NCI-H524 treated with DMSO at 0.1 percent for 48 hours (cell line): ENCODE results near the gene NPW.

Experiments used
- DNase-seq: peaks from one replicate; lab custom pipeline; 2025; lab: John Stamatoyannopoulos, UW

The NPW gene

DNA sequence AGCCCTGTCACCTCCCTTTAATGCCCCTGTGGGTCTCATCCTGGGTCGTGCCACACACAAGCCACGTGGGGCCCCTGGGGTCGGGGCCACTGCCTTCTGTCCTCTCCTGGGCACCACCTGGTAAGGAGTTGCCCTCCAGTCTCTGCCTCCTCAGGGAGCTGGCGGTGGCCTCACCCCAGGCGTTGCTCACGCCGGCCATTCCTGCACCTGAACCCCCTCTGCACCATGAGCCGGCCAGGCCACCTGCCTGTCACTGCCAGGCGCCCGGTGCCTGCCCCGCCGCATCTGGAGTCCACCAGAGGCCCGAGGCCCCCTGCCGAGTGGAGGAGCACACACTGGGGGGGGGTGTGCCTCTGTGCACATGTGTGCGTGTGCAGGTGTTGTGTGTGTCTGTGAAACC, 17.5 kb downstream of the NPW start:
- no peak for DNase-seq

DNA sequence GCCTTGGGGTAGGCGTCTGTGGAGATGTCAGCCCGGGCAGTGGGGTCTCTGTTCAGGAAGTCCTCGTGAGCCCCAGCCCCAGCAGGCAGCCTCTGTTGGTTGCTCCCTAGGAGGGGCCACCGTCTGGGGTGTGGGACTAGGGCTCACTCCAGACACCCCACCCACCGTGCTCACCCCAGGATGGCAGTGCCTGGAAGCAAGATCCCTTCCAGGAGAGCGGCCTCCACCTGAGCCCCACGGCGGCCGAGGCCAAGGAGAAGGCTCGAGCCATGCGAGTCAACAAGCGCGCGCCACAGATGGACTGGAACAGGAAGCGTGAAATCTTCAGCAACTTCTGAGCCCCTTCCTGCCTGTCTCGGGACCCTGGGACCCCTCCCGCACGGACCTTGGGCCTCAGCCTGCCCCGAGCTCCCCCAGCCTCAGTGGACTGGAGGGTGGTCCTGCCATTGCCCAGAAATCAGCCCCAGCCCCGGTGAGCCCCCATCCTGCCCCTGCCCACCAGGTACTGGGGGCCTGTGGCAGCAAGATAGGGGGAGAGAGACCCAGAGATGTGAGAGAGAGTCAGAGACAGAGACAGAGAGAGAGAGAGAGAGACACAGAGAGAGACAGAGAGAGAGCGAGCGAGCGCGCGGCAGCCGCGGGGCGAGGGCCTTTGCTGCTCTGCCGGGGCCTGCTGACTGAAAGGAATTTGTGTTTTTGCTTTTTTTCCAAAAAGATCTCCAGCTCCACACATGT, 18.2 kb downstream of the NPW start:
- no peak for DNase-seq

GRCh38 chr16:2038382-2039231, 19.0 kb downstream of the NPW start:
- no peak for DNase-seq

DNA sequence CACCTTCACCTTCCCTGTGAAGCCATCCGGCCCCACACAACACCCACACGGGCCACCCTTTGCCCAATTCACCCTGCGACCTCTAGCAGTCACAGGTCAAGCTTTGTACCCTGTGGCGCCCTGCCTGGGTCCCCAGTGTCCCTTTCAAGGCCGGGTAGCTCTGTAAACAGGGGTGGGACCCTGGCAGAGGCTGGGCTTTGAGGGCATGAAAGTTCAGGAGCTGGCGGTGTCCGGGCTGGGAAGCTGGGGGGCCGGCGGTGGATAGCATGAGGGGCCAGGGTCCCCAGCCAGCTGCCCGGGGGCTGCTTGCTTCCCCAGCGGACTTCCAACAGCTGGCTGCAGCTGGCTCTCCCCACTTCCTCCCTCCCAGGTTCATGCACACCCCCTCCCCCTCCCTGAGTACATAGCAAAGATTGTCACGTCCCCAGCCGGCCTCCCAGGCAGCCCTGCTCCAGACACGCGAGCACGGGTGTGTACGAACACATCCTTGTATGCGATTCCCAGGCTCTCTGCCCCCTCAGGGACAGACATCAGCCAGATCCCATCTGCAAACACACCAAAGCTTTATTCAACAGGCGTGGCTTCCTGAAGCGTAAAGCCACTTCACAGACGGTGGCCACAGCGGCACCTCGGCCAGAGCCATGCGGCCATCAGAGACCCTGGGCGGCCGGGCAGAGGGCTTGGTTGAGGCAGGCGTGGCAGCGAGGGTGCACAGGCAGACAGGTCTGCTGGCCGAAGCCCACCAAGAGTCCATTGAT, 19.9 kb downstream of the NPW start:
- no peak for DNase-seq

GRCh38 chr16:2040041-2040786, 20.6 kb downstream of the NPW start:
- DNase-seq, result no peak

GRCh38 chr16:2040787-2041522, 21.4 kb downstream of the NPW start:
- DNase-seq, result no peak

- peak; percentile 33 for DNase-seq
Measured at GRCh38 chr16:2042171-2042985, 22.8 kb downstream of the NPW start.

- DNase-seq, result no peak
Measured at GRCh38 chr16:2042986-2043666, 23.5 kb downstream of the NPW start.

- DNase-seq, result no peak
Measured at GRCh38 chr16:2043667-2044451, 24.3 kb downstream of the NPW start.

- DNase-seq, result no peak
Measured at GRCh38 chr16:2044541-2044940, 25.0 kb downstream of the NPW start.

DNA sequence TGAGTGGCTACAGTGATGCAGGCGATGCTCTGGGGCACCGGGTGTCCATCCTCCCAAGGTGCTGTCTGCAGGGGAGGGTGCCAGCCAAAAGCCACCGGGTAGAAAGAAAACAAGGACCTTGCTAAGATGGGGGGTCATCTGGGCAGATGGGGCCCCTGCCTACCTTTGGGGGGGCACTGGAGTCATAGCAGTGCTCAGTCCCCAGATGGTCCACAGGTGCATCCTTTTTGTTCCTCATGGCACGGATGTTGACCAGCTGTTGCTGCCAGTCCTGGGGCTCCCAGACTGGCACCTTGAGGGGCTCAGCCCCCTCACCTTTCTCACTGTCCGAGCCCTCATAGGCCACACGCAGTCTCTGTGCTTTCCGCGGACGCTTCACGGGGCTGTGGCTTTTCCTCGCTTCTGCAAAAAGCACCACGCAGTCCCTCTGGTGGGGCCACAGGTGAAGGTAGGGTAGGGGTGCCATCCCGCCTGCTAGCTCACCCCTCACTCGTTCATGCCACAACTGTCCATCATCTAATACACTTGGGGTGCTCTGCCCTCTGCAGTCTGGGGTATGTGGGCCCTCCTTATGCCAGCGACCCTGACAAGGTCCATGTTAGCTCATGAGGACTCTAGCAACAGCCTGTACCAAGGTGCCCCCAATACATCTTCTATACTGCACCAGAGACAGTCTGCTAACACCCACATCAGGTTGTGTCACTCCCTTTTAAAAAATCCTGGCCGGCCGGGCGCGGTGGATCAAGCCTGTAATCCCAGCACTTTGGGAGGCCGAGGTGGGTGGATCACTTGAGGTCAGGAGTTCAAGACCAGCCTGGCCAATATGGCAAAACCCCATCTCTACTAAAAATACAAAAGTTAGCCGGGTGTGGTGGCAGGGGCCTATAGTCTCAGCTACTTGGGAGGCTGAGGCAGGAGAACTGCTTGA, 26.6 kb downstream of the NPW start:
- no peak for DNase-seq

DNA sequence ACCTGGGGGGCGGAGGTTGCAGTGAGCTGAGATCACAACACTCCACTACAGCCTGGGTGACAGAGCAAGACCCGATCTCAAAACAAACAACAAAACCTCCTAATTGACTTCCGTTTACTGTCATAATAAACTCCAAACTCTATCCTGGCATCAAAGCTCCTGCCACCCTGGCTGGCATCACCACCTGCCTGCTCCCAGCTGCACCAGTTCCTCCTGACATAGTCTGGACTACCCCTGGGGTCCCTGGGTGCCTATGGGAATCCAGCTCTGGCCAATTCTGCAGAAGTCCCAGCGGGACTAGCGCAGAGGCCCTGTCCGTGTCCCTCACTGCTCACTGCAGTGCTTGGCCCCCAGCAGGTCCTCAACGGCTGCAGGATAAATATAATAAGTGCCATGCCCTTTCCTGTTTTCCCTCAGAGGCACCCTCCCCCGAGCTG, 27.3 kb downstream of the NPW start:
- DNase-seq, result no peak

- peak; percentile 75 for DNase-seq
Measured at GRCh38 chr16:2047330-2048115, 27.9 kb downstream of the NPW start, which contains the start of the genes NTHL1 and TSC2. TSS of gene NTHL1 (minus strand) at chr16:2047834. CDS start at chr16:2047823, 11 bp downstream. TSS of gene TSC2 (plus strand) at chr16:2047985. CDS start at chr16:2048616, 631 bp downstream.

DNA sequence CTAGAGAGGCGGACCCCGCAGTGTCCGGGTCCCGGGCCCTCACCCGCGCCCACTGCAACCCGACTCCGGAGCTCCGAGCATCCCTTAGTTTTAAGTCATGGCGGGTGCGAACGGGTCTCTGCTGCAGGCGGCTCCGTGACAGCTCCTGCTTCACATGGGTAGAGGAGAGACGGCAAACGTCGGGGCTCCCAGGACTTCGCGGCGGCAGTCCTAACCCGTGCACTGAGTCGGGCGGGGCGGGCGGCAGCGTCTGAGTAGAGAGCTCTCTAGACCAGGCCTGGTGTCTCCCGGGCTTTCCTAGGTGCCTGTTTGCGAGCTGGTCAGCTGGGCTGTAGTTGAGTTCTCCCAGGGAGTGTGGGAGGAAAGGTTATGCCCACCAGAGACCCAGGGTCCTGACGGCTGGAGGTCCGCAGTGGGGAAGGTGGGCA, 28.5 kb downstream of the NPW start:
- DNase-seq, result no peak

DNA sequence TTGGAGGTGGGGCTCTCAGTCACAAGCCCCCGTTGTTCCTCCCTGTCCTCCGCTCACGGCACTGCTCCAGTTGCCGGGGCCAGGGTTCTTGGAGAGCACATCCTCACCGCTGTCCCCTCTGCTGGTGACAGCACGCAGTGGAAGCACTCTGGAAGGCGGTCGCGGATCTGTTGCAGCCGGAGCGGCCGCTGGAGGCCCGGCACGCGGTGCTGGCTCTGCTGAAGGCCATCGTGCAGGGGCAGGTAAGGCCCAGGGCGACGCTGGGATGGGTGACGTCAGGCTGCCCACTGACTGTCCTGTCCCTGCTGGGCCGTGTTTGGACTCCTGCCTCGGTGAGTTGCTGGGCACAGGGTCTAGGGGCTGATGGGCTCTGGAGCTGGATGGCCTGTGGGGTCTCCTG, 33.6 kb downstream of the NPW start:
- DNase-seq, result no peak

- DNase-seq, result no peak
Measured at GRCh38 chr16:2053897-2054296, 34.3 kb downstream of the NPW start.
